IMR-90 (cell line): ENCODE data around the gene PTH1R. TPM values are rescaled to one million over a fixed set of nuclear protein-coding genes. Genes with fewer than 3 reads are reported as not detected.

ENCODE experiments used
- ATAC-seq: fragments of 200-7000 bp; cut with Tn5 transposase; 2 replicates; pipeline ENCODE4 v1.9.1; 2020; ENCODE audit warnings: low read depth, mild to moderate bottlenecking, moderate library complexity
- BruUV-seq: library from RNA; stranded (reverse); fragments of 400-500 nt; replicated peaks from 2 replicates; lab custom pipeline; 2021; lab: Mats Ljungman, UMichigan
- CTCF ChIA-PET: fragments of 300-600 bp; formaldehyde crosslinking; extraction: SDS; loops from one replicate; lab custom pipeline; 2021; ENCODE audit warnings: antibody characterized with exemption; lab: Yijun Ruan, JAX
- POLR2A ChIA-PET: fragments of 300-600 bp; sonication (Branson Sonifier 250); formaldehyde crosslinking; loops from one replicate; lab custom pipeline; 2022; ENCODE audit warnings: antibody characterized with exemption; ENCODE audit not compliant: unreplicated experiment; lab: Charles Lee
- DNase-seq: peaks from one replicate; pipeline ENCODE4 v3.0.0; 2013
- H2AFZ ChIP-seq: replicated peaks from 2 replicates; pipeline ENCODE3; 2013; ENCODE audit warnings: low read length, mild to moderate bottlenecking; ENCODE audit not compliant: poor library complexity
- H2AK5ac ChIP-seq: 2 replicates; pipeline ENCODE4 v1.6.1; 2013; ENCODE audit warnings: low read depth, low read length, inconsistent platforms
- H2AK9ac ChIP-seq: replicated peaks from 2 replicates; pipeline ENCODE3; 2013; ENCODE audit warnings: mild to moderate bottlenecking, low read depth, low read length, moderate library complexity; ENCODE audit not compliant: poor library complexity
- H2BK120ac ChIP-seq: 2 replicates; pipeline ENCODE4 v1.6.1; 2013; ENCODE audit warnings: low read depth, low read length, inconsistent platforms
- H2BK15ac ChIP-seq: 3 replicates; pipeline ENCODE4 v1.6.1; 2013; ENCODE audit warnings: low read depth, low read length, inconsistent platforms
- H2BK20ac ChIP-seq: 2 replicates; pipeline ENCODE4 v1.6.1; 2013; ENCODE audit warnings: low read depth, mild to moderate bottlenecking, inconsistent platforms, low read length, moderate library complexity
- H2BK5ac ChIP-seq: 2 replicates; pipeline ENCODE4 v1.6.1; 2013; ENCODE audit warnings: mild to moderate bottlenecking, low read depth, low read length, inconsistent platforms; ENCODE audit not compliant: poor library complexity, severe bottlenecking
- H3K14ac ChIP-seq: replicated peaks from 2 replicates; pipeline ENCODE4 v1.6.1; 2013; ENCODE audit warnings: low read depth, low read length, inconsistent platforms
- H3K18ac ChIP-seq: 2 replicates; pipeline ENCODE4 v1.6.1; 2013; ENCODE audit warnings: low read depth, low read length, control low read depth
- H3K23ac ChIP-seq: 2 replicates; pipeline ENCODE4 v1.6.1; 2013; ENCODE audit warnings: low read depth, low read length, inconsistent platforms
- H3K27ac ChIP-seq: 2 replicates; pipeline ENCODE4 v1.5.1; 2013; ENCODE audit warnings: mild to moderate bottlenecking, control low read depth, low read length; ENCODE audit not compliant: insufficient read depth
- H3K27me3 ChIP-seq: 2 replicates; pipeline ENCODE4 v1.6.1; 2013; ENCODE audit warnings: low read length; ENCODE audit not compliant: control insufficient read depth, insufficient read depth
- H3K36me3 ChIP-seq: 2 replicates; pipeline ENCODE4 v1.6.1; 2013; ENCODE audit warnings: low read length, mixed read lengths; ENCODE audit not compliant: control insufficient read depth, insufficient read depth
- H3K4ac ChIP-seq: 2 replicates; pipeline ENCODE4 v1.6.1; 2013; ENCODE audit warnings: low read depth, low read length, inconsistent platforms
- H3K4me1 ChIP-seq: 2 replicates; pipeline ENCODE4 v1.6.1; 2013; ENCODE audit warnings: low read length, mixed read lengths; ENCODE audit not compliant: control insufficient read depth, insufficient read depth
- H3K4me2 ChIP-seq: 2 replicates; pipeline ENCODE4 v1.6.1; 2013; ENCODE audit warnings: low read depth, mild to moderate bottlenecking, control low read depth, low read length, moderate library complexity
- H3K4me3 ChIP-seq: 2 replicates; pipeline ENCODE4 v1.5.1; 2013; ENCODE audit warnings: low read depth, mild to moderate bottlenecking, control low read depth, low read length, moderate library complexity; ENCODE audit not compliant: insufficient read depth
- H3K56ac ChIP-seq: 2 replicates; pipeline ENCODE4 v1.6.1; 2013; ENCODE audit warnings: low read length, inconsistent platforms; ENCODE audit not compliant: insufficient read depth; ENCODE audit errors: extremely low read depth
- H3K79me1 ChIP-seq, 2 experiments: 2 replicates each; pipeline ENCODE4 v1.6.1; 2013; ENCODE audit warnings: low read length in 2 of 2, inconsistent platforms in 1 of 2, low read depth in 1 of 2
- H3K9ac ChIP-seq: 2 replicates; pipeline ENCODE4 v1.6.1; 2013; ENCODE audit warnings: low read depth, low read length, control low read depth
- H3K9me1 ChIP-seq: 2 replicates; pipeline ENCODE4 v1.6.1; 2013; ENCODE audit warnings: low read length, inconsistent platforms; ENCODE audit not compliant: insufficient read depth
- H3K9me3 ChIP-seq: 2 replicates; pipeline ENCODE4 v1.6.1; 2013; ENCODE audit warnings: low read length; ENCODE audit not compliant: control insufficient read depth, insufficient read depth
- H4K20me1 ChIP-seq: 2 replicates; pipeline ENCODE4 v1.6.1; 2013; ENCODE audit warnings: low read length, inconsistent platforms; ENCODE audit not compliant: insufficient read depth
- H4K5ac ChIP-seq: 2 replicates; pipeline ENCODE4 v1.6.1; 2013; ENCODE audit warnings: mild to moderate bottlenecking, low read depth, low read length, control low read depth
- H4K8ac ChIP-seq, 2 experiments: 2 replicates each; pipeline ENCODE4 v1.6.1; 2013; ENCODE audit warnings: low read depth in 2 of 2, low read length in 2 of 2, control low read depth in 1 of 2, inconsistent platforms in 1 of 2
- H4K91ac ChIP-seq: 2 replicates; pipeline ENCODE4 v1.6.1; 2013; ENCODE audit warnings: low read depth, low read length, inconsistent platforms; ENCODE audit not compliant: insufficient read depth
- ELK1 ChIP-seq: fragments of 150-350 bp; IDR thresholded peaks from 2 replicates; pipeline ENCODE4 v1.6.1; 2016; ENCODE audit warnings: low read depth, mild to moderate bottlenecking, low read length, moderate library complexity, borderline replicate concordance
- MAZ ChIP-seq: IDR thresholded peaks from 2 replicates; pipeline ENCODE4 v1.6.1; 2012; ENCODE audit warnings: low read depth, mild to moderate bottlenecking, low read length, improper control_type of control experiment, moderate library complexity, borderline replicate concordance
- POLR2A ChIP-seq: IDR thresholded peaks from 2 replicates; pipeline ENCODE4 v1.6.1; 2012; ENCODE audit warnings: mild to moderate bottlenecking, low read depth, low read length
- RFX5 ChIP-seq: IDR thresholded peaks from 2 replicates; pipeline ENCODE4 v1.8.0; 2012; ENCODE audit warnings: low read depth, mild to moderate bottlenecking, low read length, moderate library complexity
- USF2 ChIP-seq: fragments of 150-350 bp; IDR thresholded peaks from 2 replicates; pipeline ENCODE4 v1.6.1; 2017; ENCODE audit warnings: mild to moderate bottlenecking, antibody characterized with exemption, low read length, low read depth
- WGBS, 2 experiments: methylation state at CpG; one replicate each; pipeline versions ENCODE4 v1.1.5 to v1.1.7; 2013; ENCODE audit warnings: missing lambda C conversion rate in 2 of 2; ENCODE audit not compliant: insufficient read length in 1 of 2; ENCODE audit errors: extremely low coverage in 2 of 2; 5-methylcytosine and 5-hydroxymethylcytosine counted together
- dilution Hi-C: fragments of 300-500 bp; cut with HindIII; formaldehyde crosslinking; loops from one replicate; pipeline ENCODE4 v1.14.3; 2018; ENCODE audit warnings: low sequenced_read_pairs; ENCODE audit not compliant: unreplicated experiment
- in situ Hi-C: fragments of 300-500 bp; cut with MboI; formaldehyde crosslinking; loops from 3 replicates; pipeline ENCODE4 v1.14.3; 2019; ENCODE audit warnings: low sequenced_read_pairs, inconsistent platforms, mixed read lengths
- intact Hi-C: fragments of 100-400 bp; cut with micrococcal nuclease; formaldehyde crosslinking; loops from 2 replicates; pipeline ENCODE4 v1.10.0; 2022
- polyA plus RNA-seq, 3 experiments: library from polyadenylated mRNA; depleted of rRNA; stranded (reverse); fragments of >200 nt; gene quantifications; 2 replicates each; pipeline ENCODE4 v1.2.3, GENCODE V29; 2012; ENCODE audit warnings: low replicate concordance in 1 of 3
- total RNA-seq: library from RNA; depleted of rRNA; stranded (reverse); fragments of >200 nt; gene quantifications from 2 replicates; pipeline ENCODE4 v1.2.3, GENCODE V29; 2012

The PTH1R gene
- total and polyA plus RNA-seq, 2 of the 4 experiments (the other 2 are of a cell fraction): 0.15 to 0.18 TPM

DNA sequence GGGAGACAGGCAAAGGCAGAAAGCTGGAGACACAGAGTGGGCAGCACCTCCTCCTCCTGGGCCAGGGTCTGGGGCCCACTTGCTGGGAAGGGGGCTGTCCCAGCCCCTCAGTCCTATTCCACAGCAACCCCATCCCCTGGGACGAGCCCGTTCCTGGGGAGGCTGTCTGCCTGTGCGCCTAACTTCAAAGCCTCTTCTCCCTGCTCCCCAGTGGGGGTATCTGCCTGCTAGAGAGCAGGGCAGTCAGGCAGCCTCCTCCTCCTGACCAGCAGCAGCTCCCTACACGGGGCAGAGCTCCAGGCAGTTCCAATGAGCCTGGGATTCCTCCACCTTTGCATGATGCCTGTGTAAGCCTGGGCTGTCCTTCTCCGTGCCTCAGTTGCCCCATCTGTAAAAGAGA, 6.9 kb downstream of the PTH1R start:
- Histone ChIP-seq H3K4me2 (no peak overlapping the region), H3K14ac (no peak overlapping the region), H3K9me1 (no peaks in the 10 kb centered on the region), H2BK5ac (no peak overlapping the region), H4K5ac (no peak overlapping the region), H4K91ac (no peak overlapping the region), H2BK20ac (no peak overlapping the region), H3K18ac (no peak overlapping the region), H3K9me3 (no peaks in the 10 kb centered on the region), H2AFZ (no peak overlapping the region), H4K20me1 (no peaks in the 10 kb centered on the region; the same call in 1 of the 2 replicates), H3K79me1 (no peaks in the 10 kb centered on the region), H3K27me3 (peaks cover 78% of the 10 kb centered on the region), H2AK5ac (no peak overlapping the region), H3K4me1 (no peaks in the 10 kb centered on the region), H3K36me3 (no peaks in the 10 kb centered on the region), H3K27ac (no peak overlapping the region), H3K23ac (no peak overlapping the region), H3K56ac (no peak overlapping the region), H2BK15ac (no peak overlapping the region), H3K9ac (no peak overlapping the region), H4K8ac (no peak overlapping the region), H3K4ac (no peak overlapping the region), H2BK120ac (no peak overlapping the region), H3K4me3 (no peak overlapping the region), H2AK9ac (no peak overlapping the region)
- ChIA-PET POLR2A (interaction anchor here (0.6 kb wide), 1 partner anchor 93 kb away, joined by 4 read pairs; no protein-coding TSS in a partner anchor), CTCF (no interaction called here)
- no peak for ATAC-seq
- TF ChIP-seq ELK1: no peak
- TF ChIP-seq MAZ: no peak
- no peak for TF ChIP-seq RFX5
- no peak for TF ChIP-seq USF2
- no peak for TF ChIP-seq POLR2A
- dilution Hi-C loops: no loop called here
- no peak for DNase-seq
- BruUV-seq: no TSS peak
- in situ Hi-C loops: loop anchor here (25.0 kb wide), 1 partner anchor 397 kb away; the partner anchor contains the start of gene RTP3
- intact Hi-C loops: no loop called here
- WGBS, 2 experiments: 19% methylated on average over 2 of the region's 5 CpGs; no CpG with 5 or more reads in 1 of the 2 experiments
